Progenitor cell of endocrine pancreas (in vitro differentiated cells): ENCODE data around the gene DMXL2. TPM values are rescaled to one million over a fixed set of nuclear protein-coding genes. Genes with fewer than 3 reads are reported as not detected.

Experiments used
- DNase-seq: peaks from one replicate; pipeline ENCODE4 v3.0.0; 2021; ENCODE audit warnings: low spot score; ENCODE audit not compliant: unreplicated experiment
- H3K27ac Mint-ChIP-seq: 2 replicates; pipeline ENCODE4 v1.8.0; 2021; ENCODE audit warnings: mild to moderate bottlenecking, moderate library complexity, mixed read lengths
- H3K27me3 Mint-ChIP-seq: 2 replicates; pipeline ENCODE4 v1.8.0; 2021; ENCODE audit warnings: mixed read lengths
- H3K36me3 Mint-ChIP-seq: 2 replicates; pipeline ENCODE4 v1.8.0; 2022; ENCODE audit warnings: mixed read lengths; ENCODE audit not compliant: insufficient read depth
- H3K4me1 Mint-ChIP-seq: 2 replicates; pipeline ENCODE4 v1.8.0; 2021; ENCODE audit warnings: low read depth, mixed read lengths
- H3K4me3 Mint-ChIP-seq: 2 replicates; pipeline ENCODE4 v1.8.0; 2021; ENCODE audit warnings: low read depth, mild to moderate bottlenecking, moderate library complexity, mixed read lengths
- H3K9me3 Mint-ChIP-seq: 2 replicates; pipeline ENCODE4 v1.8.0; 2021; ENCODE audit warnings: low read depth, mixed read lengths
- total RNA-seq: library from RNA; stranded (reverse); gene quantifications from 2 replicates; pipeline ENCODE4 v1.2.1, GENCODE V29; 2021
- TF ChIP-seq, protein P1 (sequence below): fragments of 200-600 bp; sonication (generic); IDR thresholded peaks from one replicate; pipeline ENCODE4 v1.5.0; 2021; ENCODE audit warnings: antibody characterized with exemption, mild to moderate bottlenecking; ENCODE audit not compliant: unreplicated experiment

The DMXL2 gene
- total RNA-seq, 1 donor from 2014 or later, result 43.3 TPM

DNA sequence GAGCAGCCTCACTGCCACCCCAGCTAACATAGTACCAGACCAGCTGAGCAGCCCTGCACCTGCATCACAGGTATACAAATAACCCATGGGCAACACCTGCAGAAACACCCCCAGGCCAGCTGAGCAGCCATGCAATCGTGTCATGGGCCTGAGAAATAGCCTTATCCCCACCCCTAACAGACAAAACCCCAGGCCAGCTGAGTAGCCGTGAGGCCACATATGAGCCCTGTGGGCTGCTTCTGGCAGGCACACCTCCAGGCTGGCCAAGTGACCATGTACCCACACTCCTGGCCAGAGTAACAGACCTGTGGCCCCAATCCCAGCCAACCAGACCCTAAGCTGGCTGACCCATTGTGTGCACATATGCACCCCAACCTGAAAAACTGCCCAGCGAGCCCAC is 138.6 kb downstream of the DMXL2 start:
- TF ChIP-seq, protein P1, sequence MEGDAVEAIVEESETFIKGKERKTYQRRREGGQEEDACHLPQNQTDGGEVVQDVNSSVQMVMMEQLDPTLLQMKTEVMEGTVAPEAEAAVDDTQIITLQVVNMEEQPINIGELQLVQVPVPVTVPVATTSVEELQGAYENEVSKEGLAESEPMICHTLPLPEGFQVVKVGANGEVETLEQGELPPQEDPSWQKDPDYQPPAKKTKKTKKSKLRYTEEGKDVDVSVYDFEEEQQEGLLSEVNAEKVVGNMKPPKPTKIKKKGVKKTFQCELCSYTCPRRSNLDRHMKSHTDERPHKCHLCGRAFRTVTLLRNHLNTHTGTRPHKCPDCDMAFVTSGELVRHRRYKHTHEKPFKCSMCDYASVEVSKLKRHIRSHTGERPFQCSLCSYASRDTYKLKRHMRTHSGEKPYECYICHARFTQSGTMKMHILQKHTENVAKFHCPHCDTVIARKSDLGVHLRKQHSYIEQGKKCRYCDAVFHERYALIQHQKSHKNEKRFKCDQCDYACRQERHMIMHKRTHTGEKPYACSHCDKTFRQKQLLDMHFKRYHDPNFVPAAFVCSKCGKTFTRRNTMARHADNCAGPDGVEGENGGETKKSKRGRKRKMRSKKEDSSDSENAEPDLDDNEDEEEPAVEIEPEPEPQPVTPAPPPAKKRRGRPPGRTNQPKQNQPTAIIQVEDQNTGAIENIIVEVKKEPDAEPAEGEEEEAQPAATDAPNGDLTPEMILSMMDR, result no peak
- Mint-ChIP-seq H3K27ac (no peak overlapping the region), H3K27me3 (no peaks in the 10 kb centered on the region), H3K9me3 (peaks cover 12% of the 10 kb centered on the region), H3K4me3 (no peak overlapping the region), H3K36me3 (peaks cover 21% of the 10 kb centered on the region), H3K4me1 (no peaks in the 10 kb centered on the region)
- DNase-seq, result no peak

DNA sequence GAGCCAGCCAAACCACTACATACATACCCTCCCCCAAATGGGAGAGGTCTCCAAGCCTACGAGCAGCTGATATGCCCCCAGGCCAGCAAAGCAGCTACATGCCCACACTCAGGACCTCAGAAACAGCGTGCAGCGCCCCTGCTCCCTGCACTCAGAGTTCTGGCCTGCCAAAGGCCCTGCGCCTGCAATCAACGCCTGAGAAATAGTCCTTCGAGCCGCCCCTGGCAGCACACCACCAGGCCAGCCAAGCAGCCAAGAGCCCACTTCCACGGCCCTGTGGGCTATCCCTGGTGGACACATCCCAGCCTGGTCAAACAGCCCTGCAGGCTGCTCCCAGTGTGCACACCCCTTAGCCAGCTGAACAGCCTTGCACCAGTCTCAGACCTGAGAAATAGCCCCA is 139.1 kb downstream of the DMXL2 start:
- no peaks in the 10 kb centered on the region for H3K27me3 Mint-ChIP-seq
- DNase-seq, result no peak
- peaks cover 12% of the 10 kb centered on the region for H3K9me3 Mint-ChIP-seq
- peaks cover 21% of the 10 kb centered on the region for H3K36me3 Mint-ChIP-seq
- TF ChIP-seq, protein P1, result no peak
- H3K27ac Mint-ChIP-seq, result no peak overlapping the region
- no peaks in the 10 kb centered on the region for H3K4me1 Mint-ChIP-seq
- H3K4me3 Mint-ChIP-seq, result no peak overlapping the region

DNA sequence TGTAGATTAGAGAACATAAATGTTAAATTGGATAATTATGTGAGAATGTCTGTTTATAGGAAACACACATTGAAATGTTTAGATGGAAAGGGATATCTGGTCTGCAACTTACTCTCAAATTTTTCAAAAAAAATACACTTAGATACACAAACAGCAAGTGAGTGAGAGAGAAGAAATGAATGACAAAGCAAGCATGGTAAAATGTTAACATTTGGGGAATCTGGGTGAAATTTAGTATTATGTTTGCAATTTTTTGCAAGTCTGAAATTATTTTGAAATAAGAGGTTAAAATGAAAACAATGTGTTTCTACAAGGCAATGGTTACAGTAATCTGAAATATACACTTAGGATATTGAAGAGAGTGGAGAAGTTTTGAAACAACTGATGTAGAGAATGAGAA is 146.8 kb downstream of the DMXL2 start:
- Mint-ChIP-seq H3K36me3 (peaks cover 10% of the 10 kb centered on the region), H3K27ac (no peak overlapping the region), H3K9me3 (no peaks in the 10 kb centered on the region), H3K27me3 (no peaks in the 10 kb centered on the region), H3K4me3 (no peak overlapping the region), H3K4me1 (no peaks in the 10 kb centered on the region)
- DNase-seq, result no peak
- TF ChIP-seq, protein P1, result no peak

DNA sequence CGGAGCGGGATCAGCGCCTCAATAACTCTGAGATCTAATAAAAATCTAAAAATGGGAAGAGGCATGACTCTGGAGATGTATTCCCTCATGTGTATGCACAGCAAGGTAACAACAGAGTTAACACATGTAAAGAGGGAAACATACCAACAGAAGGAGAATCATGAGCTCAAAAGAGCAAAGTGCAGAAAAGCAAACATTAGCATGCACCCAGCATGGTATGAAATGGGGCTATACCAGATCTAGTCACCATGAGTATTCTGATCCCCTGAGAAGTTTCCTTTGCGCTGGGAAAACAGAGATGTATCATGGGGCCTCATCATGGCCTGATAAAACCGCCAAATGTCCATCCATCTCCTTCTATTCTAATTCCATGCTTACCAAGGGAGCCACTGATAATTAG is 152.1 kb downstream of the DMXL2 start:
- H3K4me3 Mint-ChIP-seq, result no peak overlapping the region
- no peaks in the 10 kb centered on the region for H3K9me3 Mint-ChIP-seq
- no peaks in the 10 kb centered on the region for H3K4me1 Mint-ChIP-seq
- H3K36me3 Mint-ChIP-seq, result peaks cover 5% of the 10 kb centered on the region
- TF ChIP-seq, protein P1, result no peak
- no peak for DNase-seq
- H3K27me3 Mint-ChIP-seq, result no peaks in the 10 kb centered on the region
- H3K27ac Mint-ChIP-seq, result no peak overlapping the region

DNA sequence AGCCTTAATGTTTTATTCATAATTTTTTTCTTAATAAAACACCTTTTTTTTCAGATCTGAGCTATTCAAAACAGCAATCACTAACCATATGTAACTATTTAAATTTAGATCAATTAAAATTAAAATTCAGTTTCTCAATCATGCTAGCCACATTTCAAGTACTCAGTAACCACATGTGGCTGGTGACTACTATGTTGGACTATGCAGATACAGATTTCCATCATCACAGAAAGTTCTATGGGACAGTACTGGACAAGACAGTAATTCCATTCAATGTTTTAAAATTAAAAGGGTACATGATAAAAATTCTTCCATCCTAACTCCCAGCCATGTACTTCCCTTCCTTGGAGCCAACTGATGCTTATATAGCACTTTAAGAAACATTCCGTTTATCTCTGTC is 161.8 kb downstream of the DMXL2 start:
- no peak overlapping the region for H3K27ac Mint-ChIP-seq

More for the DNA sequence above, 161.8 kb downstream of the DMXL2 start:
- TF ChIP-seq, protein P1, result no peak
- Mint-ChIP-seq H3K36me3 (peaks cover 12% of the 10 kb centered on the region), H3K4me3 (no peak overlapping the region), H3K9me3 (no peaks in the 10 kb centered on the region), H3K4me1 (no peaks in the 10 kb centered on the region), H3K27me3 (no peaks in the 10 kb centered on the region)
- DNase-seq, result no peak
